MM.1S (cell line): ENCODE data around the gene SMG6.
A peak's percentile ranks its signal among the peaks of the same experiment; 100 is the strongest.

Experiments
- DNase-seq: peaks from one replicate; pipeline ENCODE4 v3.0.0-alpha.2; 2015
- H2AFZ ChIP-seq: fragments of 300-600 bp; sonication (generic); 2 replicates; pipeline ENCODE4 v1.6.0; 2016; ENCODE audit warnings: antibody characterized with exemption, low read length
- H3F3A ChIP-seq: fragments of 300-600 bp; sonication (generic); 2 replicates; pipeline ENCODE4 v1.6.1; 2016; ENCODE audit warnings: mild to moderate bottlenecking, antibody characterized with exemption, low read length, moderate library complexity, mixed read lengths; ENCODE audit not compliant: insufficient read depth
- H3K27ac ChIP-seq: fragments of 300-600 bp; sonication (generic); 2 replicates; pipeline ENCODE4 v1.5.1; 2016; ENCODE audit warnings: mild to moderate bottlenecking, low read length
- H3K27me3 ChIP-seq: fragments of 300-600 bp; sonication (generic); replicated peaks from 2 replicates; pipeline ENCODE4 v1.6.0; 2016; ENCODE audit warnings: low read length; ENCODE audit not compliant: insufficient read depth
- H3K36me3 ChIP-seq: fragments of 300-600 bp; sonication (generic); replicated peaks from 2 replicates; pipeline ENCODE4 v1.6.1; 2016; ENCODE audit warnings: mild to moderate bottlenecking, low read length, mixed read lengths; ENCODE audit not compliant: insufficient read depth
- H3K4me1 ChIP-seq: fragments of 300-600 bp; sonication (generic); 2 replicates; pipeline ENCODE4 v1.6.1; 2016; ENCODE audit warnings: low read length, mixed read lengths
- H3K4me2 ChIP-seq: fragments of 300-600 bp; sonication (generic); 2 replicates; pipeline ENCODE4 v1.6.0; 2016; ENCODE audit warnings: low read depth, low read length
- H3K4me3 ChIP-seq: fragments of 300-600 bp; sonication (generic); 2 replicates; pipeline ENCODE4 v1.5.1; 2016; ENCODE audit warnings: low read length, mixed read lengths
- H3K79me2 ChIP-seq: fragments of 300-600 bp; sonication (generic); 2 replicates; pipeline ENCODE4 v1.6.1; 2016; ENCODE audit warnings: mixed run types, low read length, mixed read lengths
- H3K9ac ChIP-seq: fragments of 300-600 bp; sonication (generic); 2 replicates; pipeline ENCODE4 v1.6.1; 2016; ENCODE audit warnings: low read length, mixed read lengths
- H3K9me2 ChIP-seq: fragments of 300-600 bp; sonication (generic); replicated peaks from 2 replicates; pipeline ENCODE4 v1.6.1; 2016; ENCODE audit warnings: mild to moderate bottlenecking, low read length, mixed read lengths; ENCODE audit not compliant: insufficient read depth
- H3K9me3 ChIP-seq: fragments of 300-600 bp; sonication (generic); replicated peaks from 2 replicates; pipeline ENCODE4 v1.6.1; 2016; ENCODE audit warnings: mild to moderate bottlenecking, low read length, mixed read lengths; ENCODE audit not compliant: insufficient read depth
- H4K20me1 ChIP-seq: fragments of 300-600 bp; sonication (generic); 2 replicates; pipeline ENCODE4 v1.6.1; 2016; ENCODE audit warnings: mild to moderate bottlenecking, low read length, moderate library complexity, mixed read lengths; ENCODE audit not compliant: insufficient read depth
- CTCF ChIP-seq: fragments of 300-600 bp; sonication (generic); IDR thresholded peaks from 2 replicates; pipeline ENCODE4 v1.5.1; 2016; ENCODE audit warnings: antibody characterized with exemption, low read length, mixed read lengths
- EZH2 ChIP-seq: fragments of 300-600 bp; sonication (generic); optimal IDR thresholded peaks from 2 replicates; pipeline ENCODE3; 2017; ENCODE audit warnings: low read depth, mild to moderate bottlenecking, antibody characterized with exemption, low read length, mixed read lengths
- EZH2phosphoT487 ChIP-seq: fragments of 300-600 bp; sonication (generic); IDR thresholded peaks from 2 replicates; pipeline ENCODE4 v1.6.1; 2018; ENCODE audit warnings: antibody characterized with exemption, low read length

SMG6 gene

GRCh38 chr17:2054262-2054511 lies 249.4 kb downstream of the SMG6 start:
- Histone ChIP-seq H3K27ac (no peak overlapping the region), H3K79me2 (no peaks in the 10 kb centered on the region)
- no peak for DNase-seq

GRCh38 chr17:2053380-2054261 lies 250.0 kb downstream of the SMG6 start:
- Histone ChIP-seq H4K20me1 (no peaks in the 10 kb centered on the region), H3K36me3 (no peaks in the 10 kb centered on the region), H3K9me3 (no peaks in the 10 kb centered on the region), H3K79me2 (no peaks in the 10 kb centered on the region), H3F3A (peaks cover 18% of the 10 kb centered on the region; the same call in 1 of the 2 replicates), H2AFZ (peak overlapping the region; percentile 70), H3K9ac (peak overlapping the region; percentile 4; the same call in 1 of the 2 replicates), H3K27ac (no peak overlapping the region), H3K4me3 (peak overlapping the region; percentile 70), H3K9me2 (no peaks in the 10 kb centered on the region), H3K4me2 (peak overlapping the region; percentile 99), H3K4me1 (peaks cover 8% of the 10 kb centered on the region), H3K27me3 (peaks cover 37% of the 10 kb centered on the region)
- peak; percentile 71 for DNase-seq
- peak; percentile 64 for TF ChIP-seq CTCF
- TF ChIP-seq EZH2 = no peak

More at GRCh38 chr17:2054262-2054511, 249.4 kb downstream of the SMG6 start:
- peak overlapping the region; percentile 70 for H3K4me3 ChIP-seq
- peak overlapping the region; percentile 99 for H3K4me2 ChIP-seq
- no peaks in the 10 kb centered on the region for H4K20me1 ChIP-seq
- H3K9me2 ChIP-seq = no peaks in the 10 kb centered on the region
- TF ChIP-seq EZH2phosphoT487 (no peak), CTCF (no peak), EZH2 (no peak)
- no peak overlapping the region; the same call in 1 of the 2 replicates for H3K9ac ChIP-seq
- no peaks in the 10 kb centered on the region for H3K9me3 ChIP-seq
- peaks cover 35% of the 10 kb centered on the region for H3K27me3 ChIP-seq
- H3F3A ChIP-seq = peaks cover 18% of the 10 kb centered on the region; the same call in 1 of the 2 replicates
- H2AFZ ChIP-seq = peak overlapping the region; percentile 70
- peaks cover 8% of the 10 kb centered on the region for H3K4me1 ChIP-seq
- no peaks in the 10 kb centered on the region for H3K36me3 ChIP-seq

GRCh38 chr17:2051933-2052559 lies 251.5 kb downstream of the SMG6 start:
- no peak overlapping the region for H2AFZ ChIP-seq
- H3K9me3 ChIP-seq = no peaks in the 10 kb centered on the region
- no peak overlapping the region for H3K4me3 ChIP-seq
- no peaks in the 10 kb centered on the region for H4K20me1 ChIP-seq
- no peak overlapping the region for H3K27ac ChIP-seq
- peaks cover 8% of the 10 kb centered on the region for H3K4me1 ChIP-seq
- peaks cover 38% of the 10 kb centered on the region for H3K27me3 ChIP-seq
- H3K9ac ChIP-seq = no peak overlapping the region
- H3K79me2 ChIP-seq = no peaks in the 10 kb centered on the region
- peaks cover 18% of the 10 kb centered on the region; the same call in 1 of the 2 replicates for H3F3A ChIP-seq
- DNase-seq = no peak
- no peak overlapping the region for H3K4me2 ChIP-seq
- TF ChIP-seq EZH2phosphoT487 = no peak
- TF ChIP-seq EZH2 = no peak
- TF ChIP-seq CTCF = no peak
- no peaks in the 10 kb centered on the region for H3K9me2 ChIP-seq
- H3K36me3 ChIP-seq = no peaks in the 10 kb centered on the region
